ENCODE measurements around the gene LETM1. TPM values are rescaled to one million over a fixed set of nuclear protein-coding genes. Genes with fewer than 3 reads are reported as not detected.

The LETM1 gene
- total RNA-seq, 2 donors from 2014 or later, result 32.1 to 34.5 TPM

DNA sequence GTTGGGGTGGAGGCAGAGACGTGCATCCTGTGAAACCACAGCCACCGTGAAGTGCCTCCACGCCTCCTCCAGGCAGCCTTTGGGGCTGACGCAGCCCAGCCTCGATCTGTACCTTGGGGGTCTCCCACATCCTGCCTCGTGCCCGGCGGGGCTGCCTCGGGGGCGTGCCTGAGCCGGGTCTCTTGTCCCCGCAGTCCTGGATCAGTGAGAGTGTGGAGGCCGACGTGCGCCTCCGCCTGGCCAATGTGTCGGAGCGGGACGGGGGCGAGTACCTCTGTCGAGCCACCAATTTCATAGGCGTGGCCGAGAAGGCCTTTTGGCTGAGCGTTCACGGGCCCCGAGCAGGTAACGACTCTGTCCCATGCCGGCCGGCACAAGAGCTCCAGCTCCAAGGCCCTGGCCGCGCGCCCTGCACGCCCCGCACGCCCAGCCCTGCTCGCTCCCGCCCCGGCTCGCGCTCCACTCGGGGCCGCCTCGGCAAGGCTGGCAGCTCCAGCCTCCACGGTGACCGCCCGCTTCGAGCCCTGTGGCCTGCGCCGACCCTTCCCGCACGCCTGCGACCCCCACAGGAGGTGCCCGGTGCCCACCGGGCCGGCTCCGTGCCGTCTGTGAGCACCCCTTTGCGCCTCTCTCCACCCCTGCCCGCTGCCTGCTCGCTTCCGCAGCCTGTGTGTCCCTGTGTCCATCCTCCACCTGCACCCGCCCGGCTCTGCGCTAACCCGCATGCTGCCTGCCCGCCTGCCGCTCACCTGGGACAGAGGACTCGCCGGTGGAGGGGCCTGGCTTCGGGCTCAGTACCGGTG is 53.0 kb downstream of the LETM1 start:
- Histone ChIP-seq H3K4me1 (no peaks in the 10 kb centered on the region), H3K4me3 (no peak overlapping the region), H3K27me3 (no peaks in the 10 kb centered on the region), H3K27ac (no peak overlapping the region), H3K9me3 (no peaks in the 10 kb centered on the region), H3K36me3 (no peaks in the 10 kb centered on the region)
- DNase-seq (ENCODE audit: low spot score), result no peak
- TF ChIP-seq CTCF (IDR thresholded peaks at IDR 0.05), result no peak

- Histone ChIP-seq H3K27ac (no peak overlapping the region), H3K36me3 (no peaks in the 10 kb centered on the region), H3K4me1 (no peaks in the 10 kb centered on the region), H3K9me3 (no peaks in the 10 kb centered on the region), H3K27me3 (no peaks in the 10 kb centered on the region), H3K4me3 (no peak overlapping the region)
- no peak for DNase-seq (ENCODE audit: low spot score)
- TF ChIP-seq CTCF (IDR thresholded peaks at IDR 0.05), result no peak
These were observed 53.7 kb downstream of the LETM1 start for GRCh38 chr4:1802151-1802715.

- no peaks in the 10 kb centered on the region for H3K36me3 ChIP-seq
- peaks cover 0 to 3% of the 10 kb centered on the region in 2 donors for H3K27me3 ChIP-seq
- H3K9me3 ChIP-seq, result no peaks in the 10 kb centered on the region
- no peak overlapping the region for H3K27ac ChIP-seq
- no peaks in the 10 kb centered on the region for H3K4me1 ChIP-seq
- no peak overlapping the region for H3K4me3 ChIP-seq
- TF ChIP-seq CTCF (IDR thresholded peaks at IDR 0.05), result no peak
- no peak for DNase-seq (ENCODE audit: low spot score)
These were observed 54.5 kb downstream of the LETM1 start for GRCh38 chr4:1801286-1801958.

GRCh38 chr4:1800805-1801204 is 55.2 kb downstream of the LETM1 start:
- H3K27me3 ChIP-seq, result peaks cover 0 to 7% of the 10 kb centered on the region in 2 donors
- H3K4me3 ChIP-seq, result no peak overlapping the region
- H3K4me1 ChIP-seq, result no peaks in the 10 kb centered on the region
- no peak for DNase-seq (ENCODE audit: low spot score)
- H3K27ac ChIP-seq, result no peak overlapping the region
- H3K9me3 ChIP-seq, result no peaks in the 10 kb centered on the region
- H3K36me3 ChIP-seq, result no peaks in the 10 kb centered on the region
- TF ChIP-seq CTCF (IDR thresholded peaks at IDR 0.05), result no peak

DNA sequence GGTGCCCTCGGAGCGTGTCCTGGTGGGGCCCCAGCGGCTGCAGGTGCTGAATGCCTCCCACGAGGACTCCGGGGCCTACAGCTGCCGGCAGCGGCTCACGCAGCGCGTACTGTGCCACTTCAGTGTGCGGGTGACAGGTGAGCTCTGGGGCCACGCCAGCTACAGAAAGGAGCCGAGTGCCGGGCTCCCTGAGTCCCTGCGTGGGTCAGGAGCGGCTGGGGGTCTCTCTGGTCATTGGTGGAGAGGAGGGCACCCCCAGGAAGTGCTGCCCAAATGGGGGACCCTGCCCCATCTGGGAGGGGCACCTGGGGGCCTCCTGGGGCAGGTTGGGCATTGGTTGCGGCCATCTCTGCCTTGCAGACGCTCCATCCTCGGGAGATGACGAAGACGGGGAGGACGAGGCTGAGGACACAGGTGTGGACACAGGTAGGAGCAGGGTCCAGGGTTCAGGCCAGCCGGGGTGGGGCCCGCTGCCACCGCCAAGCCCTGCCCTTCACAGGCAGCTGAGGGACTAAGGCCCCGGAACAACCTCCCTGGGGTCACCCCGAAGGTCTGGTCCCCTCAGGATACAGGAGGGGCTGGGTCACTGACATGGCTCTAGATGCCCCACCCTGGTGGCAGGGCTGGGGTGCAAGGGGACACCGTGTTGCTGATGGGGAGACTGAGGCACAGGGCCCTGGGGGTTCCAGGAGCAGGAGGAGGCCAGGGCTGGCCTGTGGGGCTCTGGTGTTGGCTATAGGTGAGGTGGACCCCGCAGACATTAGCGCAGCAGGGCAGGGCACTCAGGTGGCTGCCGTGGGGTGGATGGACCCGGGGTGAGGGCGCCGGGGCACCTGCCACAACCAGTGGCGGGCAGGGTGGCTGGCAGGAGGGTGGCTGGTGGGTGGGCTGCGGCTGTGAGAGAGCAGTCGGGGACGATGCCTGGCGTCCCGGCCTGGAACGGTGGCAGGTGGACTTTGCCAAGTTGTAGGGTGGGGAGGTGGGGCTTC is 56.3 kb downstream of the LETM1 start:
- Histone ChIP-seq H3K36me3 (no peaks in the 10 kb centered on the region), H3K4me1 (peaks cover 0 to 10% of the 10 kb centered on the region in 2 donors), H3K9me3 (no peaks in the 10 kb centered on the region), H3K27ac (no peak overlapping the region), H3K27me3 (peaks cover 0 to 18% of the 10 kb centered on the region in 2 donors), H3K4me3 (no peak overlapping the region)
- TF ChIP-seq CTCF (IDR thresholded peaks at IDR 0.05), result no peak
- DNase-seq (ENCODE audit: low spot score), result no peak

Measured in right atrium auricular region (tissue), 2 donors.